ENCODE results near the gene LYRM7. TPM values are rescaled to one million over a fixed set of nuclear protein-coding genes. Genes with fewer than 3 reads are reported as not detected.

Gene LYRM7
- total and polyA plus RNA-seq, 8 donors, result 2.0 to 4.8 (median 3.0) TPM

- FAIRE-seq, result no peak
- H3K4me3 ChIP-seq, result peak overlapping the region; percentile 80 to 92 (median 84)
- intact Hi-C loops (cut with DNase I), result loop anchor here in 1 of 3 donors (10.0 kb wide), 1 partner anchor 90 kb away; no protein-coding TSS in a partner anchor
Measured at GRCh38 chr5:131164191-131165118, 6.3 kb upstream of the LYRM7 start.

GRCh38 chr5:131165119-131165727 is 5.5 kb upstream of the LYRM7 start, which contains the start of gene HINT1:
HINT1 (minus strand) TSS chr5:131165256; CDS start chr5:131165205, 51 bp downstream.
- peak; percentile 88 to 99 (median 94) for DNase-seq
- 0 to 1% methylated on average over 29 to 33 of the region's 33 CpGs for WGBS, 2 donors
- H3K4me1 ChIP-seq, result peaks cover 0 to 18% (median 6%) of the 10 kb centered on the region in 3 donors
- no peaks in the 10 kb centered on the region for H3K27me3 ChIP-seq
- peaks cover 5 to 14% (median 12%) of the 10 kb centered on the region in 3 donors for H3K36me3 ChIP-seq
- peak; percentile 92 to 95 (median 94) for ATAC-seq
- TF ChIP-seq CTCF (IDR thresholded peaks at IDR 0.05), result no peak
- no peak for FAIRE-seq
- H3K27ac ChIP-seq, result peak within 1 kb of the TSS; percentile 81 to 94 (median 92)
- H3K9me3 ChIP-seq, result no peaks in the 10 kb centered on the region
- H3K4me3 ChIP-seq, result peak within 1 kb of the TSS; percentile 80 to 92 (median 84)
- intact Hi-C loops (cut with DNase I), result loop anchor here in 1 of 3 donors (10.0 kb wide), 1 partner anchor 90 kb away; no protein-coding TSS in a partner anchor

More at GRCh38 chr5:131164191-131165118, 6.3 kb upstream of the LYRM7 start:
- WGBS, 2 donors, result 0% methylated on average over 67 to 73 of the region's 73 CpGs
- peaks cover 0 to 18% (median 6%) of the 10 kb centered on the region in 3 donors for H3K4me1 ChIP-seq
- TF ChIP-seq CTCF (IDR thresholded peaks at IDR 0.05), result no peak
- H3K27me3 ChIP-seq, result no peaks in the 10 kb centered on the region
- peak; percentile 78 to 82 (median 80) for ATAC-seq
- peak overlapping the region; percentile 81 to 94 (median 92) for H3K27ac ChIP-seq
- peaks cover 5 to 14% (median 12%) of the 10 kb centered on the region in 3 donors for H3K36me3 ChIP-seq
- peak; percentile 53 to 86 (median 70) for DNase-seq
- H3K9me3 ChIP-seq, result no peaks in the 10 kb centered on the region

- H3K9me3 ChIP-seq, result no peaks in the 10 kb centered on the region
- ATAC-seq (no peak), FAIRE-seq (no peak), DNase-seq (no peak)
- H3K27ac ChIP-seq, result no peak overlapping the region
- 77 to 85% methylated on average over 5 of the region's 5 CpGs for WGBS, 2 donors
- no peak for TF ChIP-seq CTCF (IDR thresholded peaks at IDR 0.05)
- H3K27me3 ChIP-seq, result no peaks in the 10 kb centered on the region
- H3K4me3 ChIP-seq, result no peak overlapping the region
- peaks cover 3 to 24% (median 12%) of the 10 kb centered on the region in 3 donors for H3K4me1 ChIP-seq
- intact Hi-C loops (cut with DNase I), result loop anchor here in 1 of 3 donors (10.0 kb wide), 1 partner anchor 87 kb away; no protein-coding TSS in a partner anchor
- H3K36me3 ChIP-seq, result no peaks in the 10 kb centered on the region
Measured at GRCh38 chr5:131167615-131168014, 3.1 kb upstream of the LYRM7 start.

- intact Hi-C loops (cut with DNase I), result loop anchor here in 1 of 3 donors (10.0 kb wide), 2 partner anchors 85 to 235 kb away; no protein-coding TSS in a partner anchor
- no peak for TF ChIP-seq CTCF (IDR thresholded peaks at IDR 0.05)
- Histone ChIP-seq H3K4me3 (peak overlapping the region; percentile 24 to 61 (median 45)), H3K27me3 (no peaks in the 10 kb centered on the region), H3K4me1 (peaks cover 3 to 13% (median 6%) of the 10 kb centered on the region in 3 donors), H3K36me3 (no peaks in the 10 kb centered on the region), H3K9me3 (no peaks in the 10 kb centered on the region), H3K27ac (peak overlapping the region; percentile 25 to 82 (median 48))
- 28 to 29% methylated on average over 16 of the region's 16 CpGs for WGBS, 2 donors
- FAIRE-seq, result no peak
- no peak for ATAC-seq
- DNase-seq, result no peak
Measured at GRCh38 chr5:131169810-131170539, 769 bp upstream of the LYRM7 start.
